NCI-H1417 (cell line): Measurements from ENCODE around the gene GAS6.

Source experiments
- DNase-seq, 3 experiments: peaks; one replicate each; lab custom pipeline; 2025; lab: John Stamatoyannopoulos, UW

Gene GAS6

GRCh38 chr13:113819731-113820715 lies 43.9 kb downstream of the GAS6 start:
- peak in 1 of 3 experiments; percentile 62 for DNase-seq

GRCh38 chr13:113819341-113819730 lies 44.5 kb downstream of the GAS6 start:
- no peak for DNase-seq

GRCh38 chr13:113818700-113819295 lies 45.1 kb downstream of the GAS6 start:
- no peak for DNase-seq

- DNase-seq: no peak
Measured at GRCh38 chr13:113817860-113818691, 45.8 kb downstream of the GAS6 start.

GRCh38 chr13:113816946-113817859 lies 46.7 kb downstream of the GAS6 start:
- DNase-seq: peak; percentile 74 to 92 (median 87)

- DNase-seq: no peak
Measured at GRCh38 chr13:113816254-113816929, 47.5 kb downstream of the GAS6 start.

- DNase-seq: no peak
Measured at GRCh38 chr13:113815151-113816058, 48.5 kb downstream of the GAS6 start.

- peak in 1 of 3 experiments; percentile 59 for DNase-seq
Measured at GRCh38 chr13:113814435-113814821, 49.4 kb downstream of the GAS6 start.

- no peak for DNase-seq
Measured at GRCh38 chr13:113813749-113814434, 50.0 kb downstream of the GAS6 start.

GRCh38 chr13:113813070-113813748 lies 50.7 kb downstream of the GAS6 start:
- DNase-seq: no peak

GRCh38 chr13:113812178-113813040 lies 51.5 kb downstream of the GAS6 start:
- DNase-seq: no peak

- no peak for DNase-seq
Measured at GRCh38 chr13:113811081-113811928, 52.6 kb downstream of the GAS6 start.

GRCh38 chr13:113810640-113811039 lies 53.2 kb downstream of the GAS6 start:
- no peak for DNase-seq

- no peak for DNase-seq
Measured at GRCh38 chr13:113809934-113810333, 53.9 kb downstream of the GAS6 start.

- DNase-seq: no peak
Measured at GRCh38 chr13:113808058-113808834, 55.6 kb downstream of the GAS6 start.

GRCh38 chr13:113806526-113806925 lies 57.4 kb downstream of the GAS6 start:
- no peak for DNase-seq
